Measurements from ENCODE around the gene HSD17B12.

HSD17B12 gene

GRCh38 chr11:43871051-43871450 lies 190.5 kb downstream of the HSD17B12 start:
- DNase-seq (ENCODE audit: low read depth) = no peak

DNA sequence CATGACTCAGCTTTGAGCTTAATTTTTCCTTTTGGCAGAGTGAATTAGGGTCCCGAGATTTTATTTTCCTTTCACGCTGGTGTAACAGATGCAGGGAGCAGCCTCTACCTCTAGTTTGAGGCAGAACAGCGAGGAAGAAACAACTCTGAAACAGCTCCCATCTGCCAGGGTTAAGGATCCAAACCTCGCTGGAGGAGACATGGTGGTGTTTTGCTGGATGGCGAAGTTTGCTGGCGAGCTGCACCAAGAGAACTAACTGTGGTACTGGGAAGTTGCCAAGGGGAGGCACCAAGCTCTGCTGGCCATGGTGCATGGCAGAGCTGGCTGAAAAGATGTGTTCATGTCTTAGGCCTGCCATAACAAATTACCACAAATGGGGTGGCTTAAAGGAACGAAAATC lies 192.5 kb downstream of the HSD17B12 start:
- DNase-seq (ENCODE audit: low read depth) = no peak

DNA sequence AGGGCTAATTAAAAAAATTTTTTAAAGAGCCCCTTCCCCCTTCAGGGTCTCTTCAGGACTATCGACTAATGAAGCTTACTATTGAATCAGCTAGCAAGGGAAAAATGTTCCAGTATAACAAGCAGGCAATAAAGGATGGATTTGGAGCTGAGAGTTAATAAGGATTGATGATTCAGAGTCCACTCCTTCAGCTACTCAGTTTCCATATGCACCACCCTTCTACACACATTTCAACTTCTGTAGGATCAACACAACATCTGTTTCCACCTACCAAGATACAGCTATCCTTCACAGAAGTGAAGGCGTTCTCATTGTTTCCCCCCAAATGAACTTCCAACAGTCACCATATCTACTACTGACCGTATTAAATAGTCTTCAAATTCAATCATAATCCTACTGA lies 193.5 kb downstream of the HSD17B12 start:
- no peak for DNase-seq (ENCODE audit: low read depth)

- no peak for DNase-seq (ENCODE audit: low read depth)
These were observed 194.2 kb downstream of the HSD17B12 start for GRCh38 chr11:43874738-43875137.

DNA sequence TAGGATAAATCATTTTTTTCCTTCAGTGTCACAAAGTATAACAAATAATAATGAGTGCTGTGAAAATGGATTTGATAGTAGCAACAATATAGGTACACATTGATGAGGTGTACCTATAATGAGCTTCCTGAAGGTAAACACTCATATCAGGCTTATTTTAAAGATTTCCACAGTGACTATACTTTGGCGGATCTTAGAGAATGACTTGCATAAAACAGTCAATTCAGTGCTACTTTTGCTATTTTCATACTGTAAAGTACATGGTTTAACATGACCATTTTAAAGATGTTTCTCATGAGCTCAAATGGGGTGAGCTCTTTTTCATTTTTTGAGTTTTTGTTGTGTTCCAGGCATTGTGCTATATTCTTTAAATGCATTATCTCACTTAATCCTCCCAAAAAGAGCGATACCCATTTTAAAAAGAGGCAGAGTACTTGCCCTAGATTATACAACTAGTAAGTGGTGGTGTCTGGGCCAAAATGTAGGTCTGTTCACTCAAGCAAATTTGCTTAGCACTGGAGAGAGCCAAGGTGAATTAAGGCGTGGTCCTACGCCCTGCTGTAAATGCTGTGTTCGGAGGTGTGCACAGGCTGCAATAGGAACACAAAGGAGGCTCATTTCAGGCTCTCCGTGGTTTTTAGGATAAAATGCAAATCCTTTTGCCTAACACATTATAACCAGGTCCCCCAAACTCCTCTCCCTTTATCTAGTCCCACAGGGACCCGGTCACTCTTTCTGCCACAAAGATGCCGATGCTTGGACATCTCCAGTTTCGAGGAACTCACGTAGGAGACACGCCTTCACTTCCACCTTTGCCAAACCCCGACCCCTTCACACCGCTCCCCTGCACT lies 199.5 kb downstream of the HSD17B12 start:
- no peak for DNase-seq (ENCODE audit: low read depth)

GRCh38 chr11:43880640-43881159 lies 200.2 kb downstream of the HSD17B12 start, which contains the start of gene ALKBH3:
TSS of gene ALKBH3 (plus strand) at chr11:43880831. CDS start at chr11:43882653, 1,822 bp downstream.
- DNase-seq (ENCODE audit: low read depth) = peak; percentile 83

DNA sequence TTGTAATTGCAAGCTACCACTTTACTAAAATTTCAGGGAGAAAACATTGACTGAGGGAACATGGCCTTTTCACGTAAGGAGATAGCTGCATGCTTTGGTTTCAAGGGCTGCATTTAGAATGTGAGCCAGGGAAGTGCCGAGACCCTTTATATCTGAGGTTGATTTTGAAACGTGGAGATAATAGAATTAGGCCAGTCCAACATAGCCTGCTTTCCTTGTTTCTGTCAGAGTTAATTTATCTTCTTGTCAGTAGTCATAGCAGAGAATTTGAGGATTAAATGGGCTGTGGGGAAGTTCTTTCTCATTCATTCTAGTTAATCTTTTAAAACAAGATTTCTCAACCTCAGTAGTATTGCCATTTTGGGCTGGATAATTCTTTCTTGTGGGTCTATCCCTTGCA lies 212.3 kb downstream of the HSD17B12 start:
- DNase-seq (ENCODE audit: low read depth) = no peak

GRCh38 chr11:43894546-43894945 lies 214.0 kb downstream of the HSD17B12 start:
- DNase-seq (ENCODE audit: low read depth) = no peak

DNA sequence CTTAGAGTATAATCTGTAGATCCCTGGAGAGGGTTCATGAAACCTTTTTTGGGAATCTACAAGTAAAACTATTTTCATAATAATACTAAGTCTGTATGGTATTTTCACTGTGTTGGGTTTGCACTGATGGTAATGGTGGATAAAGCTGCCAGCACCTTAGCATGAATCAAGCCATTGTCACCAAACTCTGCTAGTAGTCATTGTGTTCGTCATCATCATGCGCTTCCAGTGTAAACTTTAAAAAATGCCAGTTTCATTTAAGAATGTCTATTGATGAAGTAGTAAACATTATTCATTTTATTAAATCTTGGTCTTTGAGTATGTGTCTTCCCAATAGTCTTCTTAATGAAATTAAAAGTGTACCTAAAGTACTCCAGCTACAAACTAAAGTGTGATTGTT lies 215.1 kb downstream of the HSD17B12 start:
- no peak for DNase-seq (ENCODE audit: low read depth)

- no peak for DNase-seq (ENCODE audit: low read depth)
These were observed 218.0 kb downstream of the HSD17B12 start for GRCh38 chr11:43898574-43898973.

GRCh38 chr11:43899094-43899493 lies 218.6 kb downstream of the HSD17B12 start:
- DNase-seq (ENCODE audit: low read depth) = no peak

DNA sequence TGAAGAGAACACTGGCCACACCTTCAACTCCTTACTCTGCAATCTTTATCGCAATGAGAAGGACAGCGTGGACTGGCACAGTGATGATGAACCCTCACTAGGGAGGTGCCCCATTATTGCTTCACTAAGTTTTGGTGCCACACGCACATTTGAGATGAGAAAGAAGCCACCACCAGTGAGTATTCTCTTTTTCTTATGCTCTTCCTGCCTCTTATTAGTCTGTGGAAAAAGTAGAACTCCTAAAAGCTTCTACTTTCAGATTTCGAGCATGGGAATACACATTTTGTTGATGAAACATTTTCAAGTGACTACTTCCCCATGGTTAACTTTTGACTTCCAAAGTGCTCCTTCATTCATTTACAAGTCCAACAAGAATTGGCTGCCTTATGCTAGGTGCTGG lies 221.0 kb downstream of the HSD17B12 start:
- DNase-seq (ENCODE audit: low read depth) = no peak

- no peak for DNase-seq (ENCODE audit: low read depth)
These were observed 222.5 kb downstream of the HSD17B12 start for GRCh38 chr11:43903078-43903477.

GRCh38 chr11:43903969-43904368 lies 223.4 kb downstream of the HSD17B12 start:
- DNase-seq (ENCODE audit: low read depth) = no peak

- no peak for DNase-seq (ENCODE audit: low read depth)
These were observed 224.4 kb downstream of the HSD17B12 start for GRCh38 chr11:43904742-43905535.

GRCh38 chr11:43905813-43906241 lies 225.3 kb downstream of the HSD17B12 start:
- no peak for DNase-seq (ENCODE audit: low read depth)

Measured in activated T-helper 1 cell treated with Interleukin-2 at 50 U/mL for 16 hours (primary cell).